ENCODE results near the gene ALK. TPM values are rescaled to one million over a fixed set of nuclear protein-coding genes. Genes with fewer than 3 reads are reported as not detected.
A peak's percentile ranks its signal among the peaks of the same experiment; 100 is the strongest.

ALK gene
- total RNA-seq, 1 donor from 2014 or later, result 1.1 TPM

- TF ChIP-seq CTCF (IDR thresholded peaks at IDR 0.05), result no peak
- DNase-seq (no peak), ATAC-seq (no peak)
- no peak overlapping the region for H3K4me3 ChIP-seq
- no peaks in the 10 kb centered on the region for H3K27me3 ChIP-seq (ENCODE audit: low read depth)
- intact Hi-C loops (cut with DNase I), result no loop called here
- H3K4me1 ChIP-seq, result no peaks in the 10 kb centered on the region
- H3K27ac ChIP-seq, result no peak overlapping the region
- no peaks in the 10 kb centered on the region for H3K36me3 ChIP-seq
- no peaks in the 10 kb centered on the region for H3K9me3 ChIP-seq
Observed at GRCh38 chr2:29405266-29405665, 516.1 kb downstream of the ALK start.

- H3K27me3 ChIP-seq (ENCODE audit: low read depth), result peaks cover 2% of the 10 kb centered on the region
- H3K9me3 ChIP-seq, result no peaks in the 10 kb centered on the region
- intact Hi-C loops (cut with DNase I), result no loop called here
- DNase-seq, result no peak
- H3K4me3 ChIP-seq, result no peak overlapping the region
- peak; percentile 14 to 34 for ATAC-seq
- no peaks in the 10 kb centered on the region for H3K4me1 ChIP-seq
- H3K36me3 ChIP-seq, result no peaks in the 10 kb centered on the region
- H3K27ac ChIP-seq, result no peak overlapping the region
- no peak for TF ChIP-seq CTCF (IDR thresholded peaks at IDR 0.05)
Observed at GRCh38 chr2:29401994-29402393, 519.4 kb downstream of the ALK start.

- intact Hi-C loops (cut with DNase I), result no loop called here
- ATAC-seq (no peak), DNase-seq (no peak)
- Histone ChIP-seq H3K27me3 (ENCODE audit: low read depth) (peaks cover 2% of the 10 kb centered on the region), H3K4me3 (no peak overlapping the region), H3K4me1 (no peaks in the 10 kb centered on the region), H3K27ac (no peak overlapping the region), H3K9me3 (no peaks in the 10 kb centered on the region), H3K36me3 (no peaks in the 10 kb centered on the region)
- TF ChIP-seq CTCF (IDR thresholded peaks at IDR 0.05), result no peak
Observed at GRCh38 chr2:29400930-29401653, 520.3 kb downstream of the ALK start.

GRCh38 chr2:29398384-29399237 lies 522.8 kb downstream of the ALK start:
- Histone ChIP-seq H3K27ac (no peak overlapping the region), H3K36me3 (no peaks in the 10 kb centered on the region), H3K4me3 (no peak overlapping the region), H3K4me1 (no peaks in the 10 kb centered on the region), H3K27me3 (ENCODE audit: low read depth) (peaks cover 2% of the 10 kb centered on the region), H3K9me3 (no peaks in the 10 kb centered on the region)
- DNase-seq, result no peak
- intact Hi-C loops (cut with DNase I), result no loop called here
- no peak for ATAC-seq
- no peak for TF ChIP-seq CTCF (IDR thresholded peaks at IDR 0.05)

- no peaks in the 10 kb centered on the region for H3K36me3 ChIP-seq
- peaks cover 2% of the 10 kb centered on the region for H3K27me3 ChIP-seq (ENCODE audit: low read depth)
- no peak overlapping the region for H3K4me3 ChIP-seq
- intact Hi-C loops (cut with DNase I), result no loop called here
- DNase-seq (no peak), ATAC-seq (no peak)
- H3K4me1 ChIP-seq, result no peaks in the 10 kb centered on the region
- H3K9me3 ChIP-seq, result no peaks in the 10 kb centered on the region
- TF ChIP-seq CTCF (IDR thresholded peaks at IDR 0.05), result no peak
- no peak overlapping the region for H3K27ac ChIP-seq
Observed at GRCh38 chr2:29397713-29398112, 523.7 kb downstream of the ALK start.
